ENCODE data around the gene CDADC1.

- TF ChIP-seq CTCF (IDR thresholded peaks at IDR 0.05; ENCODE audit: poor library complexity, severe bottlenecking) = no peak
- no peak for TF ChIP-seq EP300 (conservative IDR thresholded peaks at IDR 0.05; ENCODE audit: poor library complexity, severe bottlenecking)
- no peak for TF ChIP-seq TAF1 (IDR thresholded peaks at IDR 0.05; ENCODE audit: low read depth)
- no peak for TF ChIP-seq POLR2AphosphoS5 (IDR thresholded peaks at IDR 0.05)
- TF ChIP-seq EZH2 (IDR thresholded peaks at IDR 0.05; ENCODE audit: borderline replicate concordance, insufficient read depth, low read length, poor library complexity, severe bottlenecking) = no peak
- TF ChIP-seq REST (IDR thresholded peaks at IDR 0.05; ENCODE audit: borderline replicate concordance) = no peak
- TF ChIP-seq MXI1 (conservative IDR thresholded peaks at IDR 0.05; ENCODE audit: poor library complexity, severe bottlenecking) = no peak
Measured at GRCh38 chr13:49265822-49266221, 18.1 kb downstream of the CDADC1 start.

Measured in neural cell (in vitro differentiated cells).